Neural crest cell (in vitro differentiated cells): ENCODE results near the gene HNRNPL. TPM values are rescaled to one million over a fixed set of nuclear protein-coding genes. Genes with fewer than 3 reads are reported as not detected.
"Not testable (repeated sequence)": the region's sequence is repeated elsewhere in the genome, so short reads cannot be mapped to it uniquely, and the experiment has no call there.

Experiments used
- DNase-seq: peaks from one replicate; pipeline ENCODE4 v3.0.0; 2021; ENCODE audit warnings: low read depth, mixed read lengths, low spot score
- H3K27ac Mint-ChIP-seq: one replicate; pipeline ENCODE4 v1.8.0; 2021; ENCODE audit warnings: mild to moderate bottlenecking, mixed read lengths; ENCODE audit not compliant: unreplicated experiment
- H3K27me3 Mint-ChIP-seq: 2 replicates; pipeline ENCODE4 v1.8.0; 2021; ENCODE audit warnings: low read depth, mild to moderate bottlenecking, mixed read lengths
- H3K36me3 Mint-ChIP-seq: 2 replicates; pipeline ENCODE4 v1.8.0; 2021; ENCODE audit warnings: low read depth, mild to moderate bottlenecking, mixed read lengths
- H3K4me1 Mint-ChIP-seq: 2 replicates; pipeline ENCODE4 v1.8.0; 2021; ENCODE audit warnings: mixed read lengths
- H3K4me3 Mint-ChIP-seq: one replicate; pipeline ENCODE4 v1.8.0; 2021; ENCODE audit warnings: mild to moderate bottlenecking, mixed read lengths
- H3K9me3 Mint-ChIP-seq: 2 replicates; pipeline ENCODE4 v1.8.0; 2021; ENCODE audit warnings: mixed read lengths
- total RNA-seq: library from RNA; stranded (reverse); gene quantifications from 2 replicates; pipeline ENCODE4 v1.2.1, GENCODE V29; 2021
- TF ChIP-seq, protein P1 (sequence below): fragments of 200-600 bp; sonication (generic); conservative IDR thresholded peaks from 2 replicates; pipeline ENCODE4 v1.5.0; 2021; ENCODE audit warnings: antibody characterized with exemption, mild to moderate bottlenecking

Gene HNRNPL
- total RNA-seq, 1 donor from 2014 or later = 728 TPM

DNA sequence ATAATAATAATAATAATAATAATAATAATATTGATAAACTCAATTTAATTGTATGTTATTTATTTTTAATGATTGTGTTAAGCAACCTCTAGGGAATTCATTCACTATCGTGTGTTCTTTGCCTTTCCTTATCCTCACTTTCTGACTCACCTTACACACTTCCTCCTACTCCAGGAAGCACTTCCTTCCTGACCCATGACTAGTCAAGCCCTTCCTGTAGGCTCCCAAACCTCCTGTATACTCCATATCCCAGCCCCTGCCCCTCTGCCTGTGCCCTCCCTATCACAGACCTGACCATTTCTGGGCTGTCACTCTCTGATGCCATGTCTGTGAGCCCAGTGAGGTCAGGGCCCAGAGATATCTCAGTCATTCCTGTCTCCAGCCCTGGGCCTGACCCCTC is 44.6 kb downstream of the HNRNPL start:
- no peak for DNase-seq
- Mint-ChIP-seq H3K27me3 (no peaks in the 10 kb centered on the region), H3K4me3 (no peak overlapping the region), H3K4me1 (no peaks in the 10 kb centered on the region), H3K9me3 (no peaks in the 10 kb centered on the region), H3K27ac (no peak overlapping the region), H3K36me3 (no peaks in the 10 kb centered on the region)
- TF ChIP-seq, protein P1, sequence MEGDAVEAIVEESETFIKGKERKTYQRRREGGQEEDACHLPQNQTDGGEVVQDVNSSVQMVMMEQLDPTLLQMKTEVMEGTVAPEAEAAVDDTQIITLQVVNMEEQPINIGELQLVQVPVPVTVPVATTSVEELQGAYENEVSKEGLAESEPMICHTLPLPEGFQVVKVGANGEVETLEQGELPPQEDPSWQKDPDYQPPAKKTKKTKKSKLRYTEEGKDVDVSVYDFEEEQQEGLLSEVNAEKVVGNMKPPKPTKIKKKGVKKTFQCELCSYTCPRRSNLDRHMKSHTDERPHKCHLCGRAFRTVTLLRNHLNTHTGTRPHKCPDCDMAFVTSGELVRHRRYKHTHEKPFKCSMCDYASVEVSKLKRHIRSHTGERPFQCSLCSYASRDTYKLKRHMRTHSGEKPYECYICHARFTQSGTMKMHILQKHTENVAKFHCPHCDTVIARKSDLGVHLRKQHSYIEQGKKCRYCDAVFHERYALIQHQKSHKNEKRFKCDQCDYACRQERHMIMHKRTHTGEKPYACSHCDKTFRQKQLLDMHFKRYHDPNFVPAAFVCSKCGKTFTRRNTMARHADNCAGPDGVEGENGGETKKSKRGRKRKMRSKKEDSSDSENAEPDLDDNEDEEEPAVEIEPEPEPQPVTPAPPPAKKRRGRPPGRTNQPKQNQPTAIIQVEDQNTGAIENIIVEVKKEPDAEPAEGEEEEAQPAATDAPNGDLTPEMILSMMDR = no peak

DNA sequence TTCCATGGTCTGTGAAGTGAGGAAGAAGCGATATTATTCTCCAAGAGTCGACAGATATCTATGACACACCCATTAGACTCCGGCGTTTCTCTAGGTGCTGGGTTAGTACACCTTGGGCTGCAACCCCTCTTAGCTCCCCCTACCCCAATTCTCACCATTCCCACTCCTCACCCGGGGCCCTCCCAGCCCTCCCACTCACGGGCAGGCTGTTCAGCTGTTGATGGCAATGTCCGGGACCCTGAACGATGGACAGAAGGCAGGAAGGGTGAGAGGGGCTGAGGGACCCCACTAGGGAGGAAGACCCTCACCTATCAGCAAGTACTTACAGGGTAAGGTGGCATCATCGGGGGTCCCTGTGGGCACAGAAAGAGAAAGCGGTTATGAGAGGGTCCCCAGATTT is 46.2 kb downstream of the HNRNPL start:
- Mint-ChIP-seq H3K36me3 (no peaks in the 10 kb centered on the region), H3K27ac (no peak overlapping the region), H3K9me3 (no peaks in the 10 kb centered on the region), H3K27me3 (no peaks in the 10 kb centered on the region), H3K4me1 (no peaks in the 10 kb centered on the region), H3K4me3 (no peak overlapping the region)
- TF ChIP-seq, protein P1 = no peak
- DNase-seq = no peak

DNA sequence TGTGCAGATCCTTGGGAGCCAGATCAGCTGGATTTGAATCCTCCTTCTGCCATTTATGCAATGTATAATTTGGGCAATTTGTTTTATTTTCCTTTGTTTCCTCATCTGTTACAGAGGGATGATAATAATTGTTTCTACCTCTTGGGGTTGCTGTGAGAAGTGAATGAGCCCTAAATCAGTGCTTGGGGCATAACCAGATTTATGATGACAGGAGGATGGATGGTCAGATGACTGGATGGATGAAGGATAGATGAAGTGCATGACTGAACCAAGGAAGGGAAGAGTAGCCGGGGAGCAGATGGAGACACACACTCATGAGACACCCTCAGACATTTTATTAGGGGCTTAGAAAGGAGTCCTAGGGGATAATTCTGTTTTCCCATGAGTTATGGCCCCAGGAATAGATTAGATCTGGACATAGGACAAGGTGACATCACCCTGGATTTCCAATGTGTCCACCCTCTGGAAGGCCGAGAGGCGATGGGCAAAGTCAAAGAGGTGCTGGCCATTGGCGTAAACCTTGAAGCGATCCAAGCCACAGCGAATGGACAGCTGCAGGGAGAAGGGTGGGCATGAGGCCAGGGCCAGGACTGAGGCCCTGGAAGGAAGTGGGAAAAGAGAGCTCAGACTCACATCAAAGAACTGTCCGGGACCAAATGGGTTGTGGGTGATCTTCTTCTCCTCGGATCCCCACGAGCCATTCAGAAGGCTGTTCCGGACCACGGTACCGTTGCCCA is 48.3 kb downstream of the HNRNPL start:
- TF ChIP-seq, protein P1 = no peak
- Mint-ChIP-seq H3K36me3 (no peaks in the 10 kb centered on the region), H3K4me3 (no peak overlapping the region), H3K27ac (no peak overlapping the region), H3K9me3 (no peaks in the 10 kb centered on the region), H3K4me1 (no peaks in the 10 kb centered on the region), H3K27me3 (no peaks in the 10 kb centered on the region)
- DNase-seq = no peak

DNA sequence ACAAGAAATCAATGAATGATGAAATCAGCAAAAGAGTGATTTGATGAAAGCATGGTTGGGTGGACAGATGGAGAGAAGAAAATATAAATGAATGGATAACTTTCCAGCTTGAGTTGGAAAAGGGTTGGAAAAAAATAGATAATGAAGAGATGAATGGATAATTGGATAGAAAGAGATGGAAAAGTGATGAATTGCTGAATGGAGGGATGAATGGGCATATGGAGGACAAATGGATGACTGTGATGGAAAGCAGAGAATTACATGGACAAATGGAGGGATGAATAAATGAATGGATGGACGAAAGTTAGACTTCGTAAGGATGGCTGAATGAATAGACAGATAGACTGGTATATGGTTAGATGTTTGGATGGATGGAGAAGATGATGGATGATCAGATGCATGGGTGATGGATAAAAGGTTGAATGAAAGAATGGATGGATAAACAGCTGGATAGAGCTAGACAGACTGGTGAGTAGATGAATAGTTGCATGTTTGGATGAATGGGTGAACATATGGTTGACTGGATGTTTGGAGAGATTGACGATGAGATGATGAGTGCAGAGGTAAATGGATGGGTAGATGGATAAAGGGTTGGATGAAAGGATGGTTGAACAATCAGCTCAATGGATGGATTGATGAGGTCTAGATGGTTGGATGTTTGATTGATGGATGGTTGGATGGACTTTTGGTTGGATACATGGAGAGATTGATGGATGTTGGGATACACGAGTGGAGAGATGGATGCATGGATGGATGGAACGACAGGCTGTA is 49.0 kb downstream of the HNRNPL start:
- Mint-ChIP-seq H3K9me3 (peaks cover 2% of the 10 kb centered on the region), H3K4me1 (no peaks in the 10 kb centered on the region), H3K36me3 (no peaks in the 10 kb centered on the region), H3K4me3 (no peak overlapping the region), H3K27me3 (no peaks in the 10 kb centered on the region), H3K27ac (no peak overlapping the region)
- TF ChIP-seq, protein P1 = no peak
- no peak for DNase-seq

DNA sequence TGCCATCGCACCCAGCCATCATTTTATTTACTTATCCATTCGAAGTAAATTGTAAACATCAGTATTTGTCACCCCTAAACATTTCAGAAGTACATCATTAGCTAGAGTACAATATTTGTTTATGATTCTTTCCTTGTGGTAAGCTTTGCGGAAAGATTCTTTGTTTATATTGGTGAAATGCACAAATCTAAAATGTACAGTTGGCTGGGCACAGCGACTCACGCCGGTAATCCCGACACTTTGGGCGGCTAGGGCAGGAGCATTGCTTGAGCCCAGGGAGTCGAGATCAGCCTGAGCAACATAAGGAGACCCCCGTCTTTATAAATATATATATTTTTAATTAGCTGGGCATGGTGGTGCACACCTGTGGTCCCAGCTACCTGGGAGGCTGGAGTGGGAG is 50.7 kb downstream of the HNRNPL start:
- Mint-ChIP-seq H3K27me3 (peaks cover under 1% of the 10 kb centered on the region), H3K4me1 (no peaks in the 10 kb centered on the region), H3K4me3 (no peak overlapping the region), H3K9me3 (peaks cover 2% of the 10 kb centered on the region), H3K36me3 (no peaks in the 10 kb centered on the region), H3K27ac (no peak overlapping the region)
- TF ChIP-seq, protein P1 = no peak
- DNase-seq = no peak

DNA sequence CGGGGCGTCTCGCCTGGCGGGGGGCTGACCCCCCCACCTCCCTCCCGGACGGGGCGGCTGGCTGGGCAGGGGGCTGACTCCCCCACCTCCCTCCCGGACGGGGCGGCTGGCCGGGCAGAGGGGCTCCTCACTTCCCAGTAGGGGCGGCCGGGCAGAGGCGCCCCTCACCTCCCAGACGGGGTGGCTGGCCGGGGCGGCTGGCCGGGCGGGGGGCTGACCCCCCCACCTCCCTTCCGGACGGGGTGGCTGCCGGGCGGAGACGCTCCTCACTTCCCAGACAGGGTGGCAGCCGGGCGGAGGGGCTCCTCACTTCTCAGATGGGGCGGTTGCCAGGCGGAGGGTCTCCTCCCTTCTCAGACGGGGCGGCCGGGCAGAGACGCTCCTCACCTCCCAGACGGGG is 52.0 kb downstream of the HNRNPL start:
- DNase-seq = not testable (repeated sequence)

More for the DNA sequence above, 52.0 kb downstream of the HNRNPL start:
- H3K27ac Mint-ChIP-seq, H3K36me3 Mint-ChIP-seq, H3K27me3 Mint-ChIP-seq, H3K4me3 Mint-ChIP-seq, H3K4me1 Mint-ChIP-seq, H3K9me3 Mint-ChIP-seq: not testable (repeated sequence)
